Panc1 (cell line): ENCODE results near the gene BPTF. TPM values are rescaled to one million over a fixed set of nuclear protein-coding genes. Genes with fewer than 3 reads are reported as not detected.

Experiments used
- ATAC-seq: fragments of 200-7000 bp; cut with Tn5 transposase; 2 replicates; pipeline ENCODE4 v1.9.1; 2020; ENCODE audit warnings: mild to moderate bottlenecking, moderate library complexity
- BruUV-seq: library from RNA; stranded (reverse); fragments of 400-500 nt; replicated peaks from 2 replicates; lab custom pipeline; 2021; lab: Mats Ljungman, UMichigan
- CTCF ChIA-PET: fragments of 300-600 bp; sonication (Branson Sonifier 250); formaldehyde crosslinking; loops from one replicate; lab custom pipeline; 2022; ENCODE audit warnings: antibody characterized with exemption; lab: Charles Lee
- POLR2A ChIA-PET: fragments of 300-600 bp; sonication (Branson Sonifier 250); formaldehyde crosslinking; loops from one replicate; lab custom pipeline; 2022; ENCODE audit warnings: antibody characterized with exemption; lab: Charles Lee
- DNase-seq: peaks from one replicate; pipeline ENCODE4 v3.0.0-alpha.2; 2010; ENCODE audit warnings: low read depth, low spot score
- H3K27ac ChIP-seq: 2 replicates; pipeline ENCODE4 v1.5.1; 2011; ENCODE audit warnings: mild to moderate bottlenecking, low read length, inconsistent platforms
- H3K27me3 ChIP-seq: fragments of 200-500 bp; sonication (Bioruptor generic); 2 replicates; pipeline ENCODE4 v1.6.0; 2014; ENCODE audit warnings: low read length, inconsistent platforms; ENCODE audit not compliant: control insufficient read depth, insufficient read depth
- H3K36me3 ChIP-seq: fragments of 200-500 bp; sonication (Bioruptor generic); 2 replicates; pipeline ENCODE4 v1.5.1; 2014; ENCODE audit warnings: inconsistent platforms, mild to moderate bottlenecking, low read length, moderate library complexity; ENCODE audit not compliant: control insufficient read depth, insufficient read depth
- H3K4me1 ChIP-seq: 2 replicates; pipeline ENCODE4 v1.5.1; 2011; ENCODE audit warnings: inconsistent platforms, mild to moderate bottlenecking, low read length, moderate library complexity; ENCODE audit not compliant: control insufficient read depth, insufficient read depth
- H3K4me3 ChIP-seq, 2 experiments: 2 replicates each; pipeline ENCODE4 v1.5.1; 2011 to 2012; ENCODE audit warnings: low read depth in 2 of 2, low read length in 2 of 2, mild to moderate bottlenecking in 2 of 2, inconsistent platforms in 1 of 2, moderate library complexity in 1 of 2
- H3K9me3 ChIP-seq: fragments of 200-500 bp; sonication (Bioruptor generic); 2 replicates; pipeline ENCODE4 v1.5.1; 2014; ENCODE audit warnings: low read depth, mild to moderate bottlenecking, inconsistent platforms, low read length, moderate library complexity; ENCODE audit not compliant: control insufficient read depth, insufficient read depth
- POLR2AphosphoS5 ChIP-seq: IDR thresholded peaks from 2 replicates; pipeline ENCODE4 v1.6.1; 2012; ENCODE audit warnings: mild to moderate bottlenecking, low read depth, low read length, moderate library complexity
- SIN3A ChIP-seq: IDR thresholded peaks from 2 replicates; pipeline ENCODE4 v1.6.1; 2012; ENCODE audit warnings: low read depth, mild to moderate bottlenecking, low read length, moderate library complexity, borderline replicate concordance; ENCODE audit not compliant: insufficient read depth
- TCF7L2 ChIP-seq: IDR thresholded peaks from 2 replicates; pipeline ENCODE4 v1.6.1; 2011; ENCODE audit warnings: mild to moderate bottlenecking, low read depth, low read length, inconsistent platforms
- in situ Hi-C: cut with HindIII; loops from 2 replicates; pipeline ENCODE4 v1.10.0; 2016; ENCODE audit warnings: low sequenced_read_pairs, low pct_unique_long_range_greater_than_20kb
- intact Hi-C: fragments of 100-400 bp; cut with micrococcal nuclease; formaldehyde crosslinking; loops from one replicate; pipeline ENCODE4 v1.10.0; 2022; ENCODE audit not compliant: unreplicated experiment
- total RNA-seq: library from RNA; stranded (reverse); gene quantifications from one replicate; pipeline ENCODE4 v1.2.1, GENCODE V29; 2021; ENCODE audit not compliant: unreplicated experiment
- TF ChIP-seq, protein P1 (sequence below): fragments of 450-650 bp; IDR thresholded peaks from 2 replicates; pipeline ENCODE4 v1.5.1; 2017; ENCODE audit warnings: mild to moderate bottlenecking
- TF ChIP-seq, protein P2 (sequence below), 2 experiments: IDR thresholded peaks; 2 replicates each; pipeline ENCODE4 v1.6.1; 2011 to 2012; ENCODE audit warnings: low read depth in 2 of 2, control low read depth in 1 of 2, low read length in 1 of 2, mild to moderate bottlenecking in 1 of 2, moderate library complexity in 1 of 2; ENCODE audit not compliant: insufficient read depth in 1 of 2

The BPTF gene
- total RNA-seq, 1 experiment from 2014 or later: 51.1 TPM

DNA sequence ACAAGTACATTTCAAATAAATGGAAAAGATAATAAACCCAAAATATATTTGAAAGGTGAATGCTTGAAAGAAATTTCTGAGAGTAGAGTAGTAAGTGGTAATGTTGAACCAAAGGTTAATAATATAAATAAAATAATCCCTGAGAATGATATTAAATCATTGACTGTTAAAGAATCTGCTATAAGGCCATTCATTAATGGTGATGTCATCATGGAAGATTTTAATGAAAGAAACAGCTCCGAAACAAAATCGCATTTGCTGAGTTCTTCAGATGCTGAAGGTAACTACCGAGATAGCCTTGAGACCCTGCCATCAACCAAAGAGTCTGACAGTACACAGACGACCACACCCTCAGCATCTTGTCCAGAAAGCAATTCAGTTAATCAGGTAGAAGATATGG is 86.8 kb downstream of the BPTF start:
- H3K27me3 ChIP-seq: no peaks in the 10 kb centered on the region
- no peak for DNase-seq
- ATAC-seq: no peak
- POLR2A ChIA-PET: no interaction called here
- BruUV-seq: TSS peak; percentile 64
- no peak overlapping the region for H3K4me3 ChIP-seq
- peaks cover 11% of the 10 kb centered on the region for H3K36me3 ChIP-seq
- intact Hi-C loops: no loop called here
- CTCF ChIA-PET: no interaction called here
- no peak overlapping the region for H3K27ac ChIP-seq
- H3K9me3 ChIP-seq: no peaks in the 10 kb centered on the region
- no peaks in the 10 kb centered on the region for H3K4me1 ChIP-seq
- in situ Hi-C loops: no loop called here
- TF ChIP-seq SIN3A (no peak), TCF7L2 (no peak), POLR2AphosphoS5 (no peak)
- TF ChIP-seq, protein P1, sequence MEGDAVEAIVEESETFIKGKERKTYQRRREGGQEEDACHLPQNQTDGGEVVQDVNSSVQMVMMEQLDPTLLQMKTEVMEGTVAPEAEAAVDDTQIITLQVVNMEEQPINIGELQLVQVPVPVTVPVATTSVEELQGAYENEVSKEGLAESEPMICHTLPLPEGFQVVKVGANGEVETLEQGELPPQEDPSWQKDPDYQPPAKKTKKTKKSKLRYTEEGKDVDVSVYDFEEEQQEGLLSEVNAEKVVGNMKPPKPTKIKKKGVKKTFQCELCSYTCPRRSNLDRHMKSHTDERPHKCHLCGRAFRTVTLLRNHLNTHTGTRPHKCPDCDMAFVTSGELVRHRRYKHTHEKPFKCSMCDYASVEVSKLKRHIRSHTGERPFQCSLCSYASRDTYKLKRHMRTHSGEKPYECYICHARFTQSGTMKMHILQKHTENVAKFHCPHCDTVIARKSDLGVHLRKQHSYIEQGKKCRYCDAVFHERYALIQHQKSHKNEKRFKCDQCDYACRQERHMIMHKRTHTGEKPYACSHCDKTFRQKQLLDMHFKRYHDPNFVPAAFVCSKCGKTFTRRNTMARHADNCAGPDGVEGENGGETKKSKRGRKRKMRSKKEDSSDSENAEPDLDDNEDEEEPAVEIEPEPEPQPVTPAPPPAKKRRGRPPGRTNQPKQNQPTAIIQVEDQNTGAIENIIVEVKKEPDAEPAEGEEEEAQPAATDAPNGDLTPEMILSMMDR: no peak
- TF ChIP-seq, protein P2, sequence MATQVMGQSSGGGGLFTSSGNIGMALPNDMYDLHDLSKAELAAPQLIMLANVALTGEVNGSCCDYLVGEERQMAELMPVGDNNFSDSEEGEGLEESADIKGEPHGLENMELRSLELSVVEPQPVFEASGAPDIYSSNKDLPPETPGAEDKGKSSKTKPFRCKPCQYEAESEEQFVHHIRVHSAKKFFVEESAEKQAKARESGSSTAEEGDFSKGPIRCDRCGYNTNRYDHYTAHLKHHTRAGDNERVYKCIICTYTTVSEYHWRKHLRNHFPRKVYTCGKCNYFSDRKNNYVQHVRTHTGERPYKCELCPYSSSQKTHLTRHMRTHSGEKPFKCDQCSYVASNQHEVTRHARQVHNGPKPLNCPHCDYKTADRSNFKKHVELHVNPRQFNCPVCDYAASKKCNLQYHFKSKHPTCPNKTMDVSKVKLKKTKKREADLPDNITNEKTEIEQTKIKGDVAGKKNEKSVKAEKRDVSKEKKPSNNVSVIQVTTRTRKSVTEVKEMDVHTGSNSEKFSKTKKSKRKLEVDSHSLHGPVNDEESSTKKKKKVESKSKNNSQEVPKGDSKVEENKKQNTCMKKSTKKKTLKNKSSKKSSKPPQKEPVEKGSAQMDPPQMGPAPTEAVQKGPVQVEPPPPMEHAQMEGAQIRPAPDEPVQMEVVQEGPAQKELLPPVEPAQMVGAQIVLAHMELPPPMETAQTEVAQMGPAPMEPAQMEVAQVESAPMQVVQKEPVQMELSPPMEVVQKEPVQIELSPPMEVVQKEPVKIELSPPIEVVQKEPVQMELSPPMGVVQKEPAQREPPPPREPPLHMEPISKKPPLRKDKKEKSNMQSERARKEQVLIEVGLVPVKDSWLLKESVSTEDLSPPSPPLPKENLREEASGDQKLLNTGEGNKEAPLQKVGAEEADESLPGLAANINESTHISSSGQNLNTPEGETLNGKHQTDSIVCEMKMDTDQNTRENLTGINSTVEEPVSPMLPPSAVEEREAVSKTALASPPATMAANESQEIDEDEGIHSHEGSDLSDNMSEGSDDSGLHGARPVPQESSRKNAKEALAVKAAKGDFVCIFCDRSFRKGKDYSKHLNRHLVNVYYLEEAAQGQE (IDR thresholded peaks at IDR 0.05; ENCODE audit: insufficient read depth in 1 of 2, low read depth in 2 of 2, low read length in 1 of 2): no peak

DNA sequence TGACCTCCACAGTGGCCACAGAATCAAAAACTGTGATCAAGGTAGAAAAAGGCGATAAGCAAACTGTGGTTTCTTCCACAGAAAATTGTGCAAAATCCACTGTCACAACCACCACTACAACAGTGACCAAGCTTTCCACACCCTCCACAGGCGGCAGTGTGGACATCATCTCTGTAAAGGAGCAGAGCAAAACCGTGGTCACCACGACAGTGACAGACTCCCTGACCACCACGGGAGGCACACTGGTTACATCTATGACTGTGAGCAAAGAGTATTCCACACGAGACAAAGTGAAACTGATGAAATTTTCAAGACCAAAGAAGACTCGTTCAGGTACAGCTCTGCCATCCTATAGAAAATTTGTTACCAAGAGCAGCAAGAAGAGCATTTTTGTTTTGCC is 87.4 kb downstream of the BPTF start:
- no TSS peak for BruUV-seq
- no peak for ATAC-seq
- H3K27ac ChIP-seq: no peak overlapping the region

More for the DNA sequence above, 87.4 kb downstream of the BPTF start:
- no peaks in the 10 kb centered on the region for H3K9me3 ChIP-seq
- no peak overlapping the region for H3K4me3 ChIP-seq
- intact Hi-C loops (no loop called here), in situ Hi-C loops (no loop called here)
- POLR2A ChIA-PET: no interaction called here
- DNase-seq: no peak
- peaks cover 11% of the 10 kb centered on the region for H3K36me3 ChIP-seq
- TF ChIP-seq SIN3A: no peak
- TF ChIP-seq, protein P1: no peak
- TF ChIP-seq, protein P2 (IDR thresholded peaks at IDR 0.05; ENCODE audit: insufficient read depth in 1 of 2, low read depth in 2 of 2, low read length in 1 of 2): no peak
- no peak for TF ChIP-seq POLR2AphosphoS5
- TF ChIP-seq TCF7L2: no peak
- no peaks in the 10 kb centered on the region for H3K4me1 ChIP-seq
- CTCF ChIA-PET: no interaction called here
- H3K27me3 ChIP-seq: no peaks in the 10 kb centered on the region
